Esophagus muscularis mucosa (tissue), 2 donors: ENCODE data around the gene MYCT1.

Source experiments
- POLR2A ChIP-seq: fragments of 450-650 bp; IDR thresholded peaks from one replicate; pipeline ENCODE4 v1.6.1; 2017; ENCODE audit warnings: antibody characterized with exemption, moderate library complexity, mild to moderate bottlenecking, low read depth
- POLR2AphosphoS5 ChIP-seq, 2 donors: sonication (generic); formaldehyde crosslinking; IDR thresholded peaks; one replicate each; pipeline ENCODE4 v1.6.1; 2017; ENCODE audit warnings: antibody characterized with exemption in 2 of 2

GRCh38 chr6:152661776-152662175, 35.9 kb upstream of the MYCT1 start:
- TF ChIP-seq POLR2A (no peak), POLR2AphosphoS5 (IDR thresholded peaks at IDR 0.05) (no peak)
